Adrenal gland (tissue), 12 donors: ENCODE measurements around the gene SMIM29. TPM values are rescaled to one million over a fixed set of nuclear protein-coding genes. Genes with fewer than 3 reads are reported as not detected.
A peak's percentile ranks its signal among the peaks of the same experiment; 100 is the strongest.

ENCODE experiments used
- DNase-seq, 7 donors: peaks; one replicate each; pipeline ENCODE4 v3.0.0-alpha.2; 2019 to 2020
- H3K27ac ChIP-seq, 5 donors: fragments of 200-600 bp; sonication (generic) in 4 of 5; 1 replicate in 3 of 5; 2 replicates in 2 of 5; pipeline versions ENCODE4 v1.5.1 to v1.8.0; 2016 to 2020; ENCODE audit warnings: mild to moderate bottlenecking in 1 of 5
- H3K27me3 ChIP-seq: fragments of 200-600 bp; 2 replicates; pipeline ENCODE4 v1.8.0; 2021
- H3K36me3 ChIP-seq, 2 donors: fragments of 200-600 bp; replicated peaks in 1 of 2; 1 replicate in 1 of 2; 2 replicates in 1 of 2; pipeline versions ENCODE4 v1.5.1 to v1.8.0; 2018 to 2022
- H3K4me1 ChIP-seq, 2 donors: fragments of 200-600 bp; replicated peaks in 1 of 2; 1 replicate in 1 of 2; 2 replicates in 1 of 2; pipeline versions ENCODE4 v1.5.1 to v1.8.0; 2018 to 2021
- H3K4me3 ChIP-seq, 4 donors: fragments of 200-600 bp; sonication (generic) in 3 of 4; one replicate each; pipeline ENCODE4 v1.5.1; 2016 to 2018
- H3K9me3 ChIP-seq, 3 donors: fragments of 200-600 bp; sonication (generic) in 1 of 3; replicated peaks in 1 of 3; 1 replicate in 2 of 3; 2 replicates in 1 of 3; pipeline versions ENCODE4 v1.5.1 to v1.8.0; 2016 to 2021
- CTCF ChIP-seq, 6 experiments: fragments of 450-650 bp in 4 of 6; fragments of 200-600 bp in 2 of 6; sonication (generic) in 1 of 6; IDR thresholded peaks; 1 replicate in 5 of 6; 2 replicates in 1 of 6; pipeline versions ENCODE4 v1.5.1 to v1.8.0; 2016 to 2021; ENCODE audit warnings: antibody characterized with exemption in 6 of 6, mild to moderate bottlenecking in 2 of 6, moderate library complexity in 1 of 6
- POLR2A ChIP-seq, 2 donors: fragments of 450-650 bp; IDR thresholded peaks; one replicate each; pipeline ENCODE4 v1.6.1; 2017; ENCODE audit warnings: antibody characterized with exemption in 2 of 2, mild to moderate bottlenecking in 2 of 2, moderate library complexity in 1 of 2
- WGBS, 4 donors: extraction: QIAGEN DNeasy Blood & Tissue Kit in 2 of 4; methylation state at CpG; one replicate each; pipeline versions ENCODE4 v1.1.5 to v1.1.7; 2013 to 2017; 5-methylcytosine and 5-hydroxymethylcytosine counted together
- intact Hi-C, 2 donors: fragments of 100-400 bp; cut with DNase I; formaldehyde crosslinking; loops; one replicate each; pipeline versions ENCODE4 v1.14.1 to v1.15.0; 2022 to 2023
- polyA plus RNA-seq, 3 donors: library from polyadenylated mRNA; stranded (reverse); fragments of 200-250 nt in 2 of 3; fragments of 350-450 nt in 1 of 3; fragmentation: Illumina TruSeq in 1 of 3; extraction: RNeasy Lipid Tissue Mini Kit (QIAGEN cat#74804) in 1 of 3; gene quantifications; one replicate each; pipeline ENCODE4 v1.2.3, GENCODE V29; 2013 to 2014
- total RNA-seq, 9 donors: library from RNA; depleted of rRNA in 4 of 9; stranded (reverse); fragments of >200 nt in 4 of 9; fragments of 120-200 nt in 1 of 9; fragmentation: NEBNext Ultra II Directional in 1 of 9; extraction: Animal tissue kit (Norgen Biotek cat#: 25700) in 1 of 9; gene quantifications; one replicate each; pipeline versions ENCODE4 v1.1.0 to v1.2.4, GENCODE V29; 2013 to 2023
- donor health status: healthy with polysubstance abuse.
- donor health status: Bipolar disorder and iron deficiency.
- donor health status: DM: yes; HTN: yes; CAD: no.
- donor health status: DM: no; HTN: no; CAD: no.
- donor health status: DM: no; HTN: no; CAD: no.
- donor health status: DM: yes; HTN: yes; CAD: no.

The SMIM29 gene
- total and polyA plus RNA-seq, 12 donors: 9.7 to 122 (median 33.2) TPM

- DNase-seq: peak; percentile 77 to 91 (median 88)
- intact Hi-C loops: loop anchor here (5.0 kb wide), 2 partner anchors 47 to 173 kb away; no protein-coding TSS in a partner anchor
These were observed 4.6 kb downstream of the SMIM29 start for GRCh38 chr6:34243901-34244884.

GRCh38 chr6:34243131-34243771 lies 5.6 kb downstream of the SMIM29 start:
- WGBS, 4 donors: 49 to 67% (median 56%) methylated on average over 5 of the region's 5 CpGs
- no peaks in the 10 kb centered on the region for H3K27me3 ChIP-seq
- H3K27ac ChIP-seq: no peak overlapping the region
- H3K4me3 ChIP-seq: no peak overlapping the region
- intact Hi-C loops: loop anchor here (5.0 kb wide), 2 partner anchors 46 to 174 kb away; no protein-coding TSS in a partner anchor
- H3K36me3 ChIP-seq: no peaks in the 10 kb centered on the region
- no peaks in the 10 kb centered on the region for H3K9me3 ChIP-seq
- DNase-seq: peak in 3 of 7 donors; percentile 11 to 21 (median 13)
- TF ChIP-seq CTCF (IDR thresholded peaks at IDR 0.05) (no peak), POLR2A (IDR thresholded peaks at IDR 0.05) (no peak)
- peaks cover 15 to 18% of the 10 kb centered on the region in 2 donors for H3K4me1 ChIP-seq

More at GRCh38 chr6:34243901-34244884, 4.6 kb downstream of the SMIM29 start:
- Histone ChIP-seq H3K27ac (peak overlapping the region in 1 of 5 donors; percentile 52), H3K36me3 (no peaks in the 10 kb centered on the region), H3K9me3 (no peaks in the 10 kb centered on the region), H3K4me3 (no peak overlapping the region), H3K27me3 (no peaks in the 10 kb centered on the region), H3K4me1 (peaks cover 17 to 18% of the 10 kb centered on the region in 2 donors)
- TF ChIP-seq CTCF (IDR thresholded peaks at IDR 0.05) (peak in 2 of 6 experiments; percentile 1 to 10), POLR2A (IDR thresholded peaks at IDR 0.05) (no peak)
- 21 to 32% (median 30%) methylated on average over 8 to 19 of the region's 19 CpGs for WGBS, 4 donors

GRCh38 chr6:34242252-34243130 lies 6.3 kb downstream of the SMIM29 start:
- Histone ChIP-seq H3K36me3 (no peaks in the 10 kb centered on the region), H3K27ac (no peak overlapping the region), H3K9me3 (no peaks in the 10 kb centered on the region), H3K4me1 (peaks cover 16 to 19% of the 10 kb centered on the region in 2 donors), H3K4me3 (no peak overlapping the region), H3K27me3 (no peaks in the 10 kb centered on the region)
- WGBS, 4 donors: 84 to 93% (median 90%) methylated on average over 5 to 7 of the region's 7 CpGs
- TF ChIP-seq CTCF (IDR thresholded peaks at IDR 0.05) (no peak), POLR2A (IDR thresholded peaks at IDR 0.05) (no peak)
- intact Hi-C loops: loop anchor here (5.0 kb wide), 2 partner anchors 45 to 175 kb away; no protein-coding TSS in a partner anchor
- DNase-seq: peak in 3 of 7 donors; percentile 11 to 16 (median 12)
